GM12891 (cell line): ENCODE measurements around the gene RGS2.

ENCODE experiments used
- DNase-seq: peaks from one replicate; pipeline ENCODE4 v3.0.0; 2011; ENCODE audit warnings: low spot score; ENCODE audit not compliant: insufficient read length
- FAIRE-seq: peaks from 2 replicates; lab custom pipeline; 2011; peaks lifted over from hg19 to GRCh38; lab: Jason Lieb, UNC
- PAX5 ChIP-seq: IDR thresholded peaks from 2 replicates; pipeline ENCODE4 v1.6.1; 2011; ENCODE audit warnings: low read length, moderate library complexity, mild to moderate bottlenecking; ENCODE audit not compliant: insufficient read depth, severe bottlenecking
- POLR2A ChIP-seq: IDR thresholded peaks from 2 replicates; pipeline ENCODE4 v1.6.1; 2011; ENCODE audit warnings: low read depth, low read length, control low read depth
- POLR2AphosphoS5 ChIP-seq: IDR thresholded peaks from 2 replicates; pipeline ENCODE4 v1.6.1; 2011; ENCODE audit warnings: low read depth, low read length, control low read depth
- POU2F2 ChIP-seq: IDR thresholded peaks from 2 replicates; pipeline ENCODE4 v1.6.1; 2011; ENCODE audit warnings: low read depth, mild to moderate bottlenecking, control low read depth, low read length, moderate library complexity
- SPI1 ChIP-seq: IDR thresholded peaks from 2 replicates; pipeline ENCODE4 v1.6.1; 2011; ENCODE audit warnings: low read depth, low read length, control low read depth
- TAF1 ChIP-seq: IDR thresholded peaks from 2 replicates; pipeline ENCODE4 v1.6.1; 2011; ENCODE audit warnings: low read depth, low read length, control low read depth

Gene RGS2

GRCh38 chr1:192817246-192817645 lies 8.4 kb downstream of the RGS2 start:
- TF ChIP-seq TAF1 = no peak
- TF ChIP-seq SPI1 = no peak
- no peak for TF ChIP-seq POLR2A
- TF ChIP-seq PAX5 = no peak
- no peak for TF ChIP-seq POLR2AphosphoS5
- no peak for TF ChIP-seq POU2F2
- DNase-seq = no peak
- no peak for FAIRE-seq

- no peak for DNase-seq
- no peak for TF ChIP-seq POLR2AphosphoS5
- TF ChIP-seq TAF1 = no peak
- no peak for TF ChIP-seq POLR2A
- no peak for TF ChIP-seq SPI1
- no peak for TF ChIP-seq POU2F2
- TF ChIP-seq PAX5 = no peak
- no peak for FAIRE-seq
These were observed 12.5 kb downstream of the RGS2 start for GRCh38 chr1:192821296-192821695.

DNA sequence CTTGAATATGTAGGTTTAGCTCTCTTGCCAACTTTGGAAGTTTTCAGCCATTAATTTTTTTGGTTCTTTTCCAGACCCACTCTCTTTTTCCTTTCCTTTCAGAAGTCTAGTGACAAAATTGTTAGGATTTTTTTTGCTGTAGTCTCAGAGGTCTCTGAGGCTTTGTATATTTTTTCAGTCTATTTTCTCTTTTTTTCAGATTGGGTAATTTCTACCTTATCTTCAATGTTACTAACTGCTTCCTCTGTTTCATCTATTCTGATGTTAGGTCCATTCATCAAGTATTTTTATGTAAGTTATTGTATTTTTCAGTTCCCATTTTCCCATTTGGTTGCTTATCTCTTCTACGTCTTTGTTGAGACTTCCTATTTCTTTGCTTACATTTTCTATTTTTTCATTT lies 15.7 kb downstream of the RGS2 start:
- no peak for FAIRE-seq
- TF ChIP-seq TAF1 = no peak
- TF ChIP-seq POLR2A = no peak
- TF ChIP-seq PAX5 = no peak
- TF ChIP-seq SPI1 = no peak
- TF ChIP-seq POU2F2 = no peak
- no peak for DNase-seq

DNA sequence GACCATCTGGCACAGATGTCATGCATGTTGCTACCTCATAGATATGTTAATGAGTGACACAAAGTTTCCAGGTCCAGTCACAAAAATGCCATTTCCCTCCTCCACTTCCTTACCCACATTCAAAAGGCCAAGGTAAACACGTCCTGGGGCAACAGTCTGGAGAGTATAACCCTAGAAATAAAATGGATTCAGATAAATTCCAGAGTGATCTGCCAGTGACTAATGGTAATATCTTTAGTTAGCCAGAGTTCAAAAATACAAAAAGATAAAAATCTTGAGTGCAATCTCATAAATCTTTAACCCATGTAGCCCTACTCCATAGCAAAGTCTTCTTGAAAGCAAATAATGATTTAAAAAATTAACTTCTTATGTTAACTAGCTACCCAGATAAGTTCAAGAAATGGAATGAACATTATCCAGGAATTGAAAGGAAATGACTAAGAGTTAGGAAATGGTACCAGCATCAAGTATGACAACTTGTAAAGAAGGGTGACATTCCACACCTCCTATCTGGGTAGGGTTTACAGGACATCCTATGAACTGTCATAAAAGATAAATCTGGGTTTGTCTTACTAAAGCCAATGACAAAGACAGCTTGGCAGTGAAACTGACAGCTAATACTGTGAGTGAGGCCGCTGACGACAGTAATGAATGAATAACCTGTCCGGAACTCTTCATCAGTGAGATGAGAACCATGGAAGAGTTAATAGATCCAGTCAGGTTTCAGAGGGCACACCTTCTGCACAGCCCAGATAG lies 18.1 kb downstream of the RGS2 start:
- TF ChIP-seq POLR2AphosphoS5 (no peak), POU2F2 (no peak), SPI1 (no peak), POLR2A (no peak), PAX5 (no peak), TAF1 (no peak)
- FAIRE-seq (no peak), DNase-seq (no peak)

DNA sequence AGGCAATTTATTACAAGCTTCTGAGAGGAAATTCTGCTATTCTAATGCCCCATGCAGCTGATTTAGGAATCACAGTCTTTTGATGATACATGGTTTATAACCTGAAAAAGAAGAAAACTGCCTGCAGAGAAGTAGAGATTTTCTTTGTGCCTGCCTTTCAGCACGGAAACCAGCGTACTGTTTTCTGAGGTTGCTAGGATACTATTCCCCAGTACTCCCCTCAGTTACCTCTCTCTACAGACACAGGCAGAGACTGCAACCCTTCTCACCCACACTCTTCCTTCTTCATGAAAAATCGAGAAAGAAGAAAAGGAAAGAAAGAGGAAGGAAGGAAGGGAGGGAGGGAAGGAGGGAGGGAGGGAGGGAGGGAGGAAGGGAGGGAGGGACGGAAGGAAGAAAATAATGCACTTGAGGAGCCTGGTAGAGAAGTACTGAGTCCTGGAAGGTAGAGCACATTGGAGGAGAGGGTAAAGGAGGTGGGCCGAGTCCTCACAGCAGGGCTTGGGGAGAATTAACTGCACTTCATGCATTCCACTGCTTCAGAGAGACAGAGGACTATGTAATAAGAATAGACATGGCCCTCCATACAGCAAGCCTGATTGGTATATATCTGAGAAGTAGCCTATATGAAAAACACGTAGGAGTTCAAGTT lies 21.9 kb downstream of the RGS2 start:
- TF ChIP-seq SPI1 (no peak), POLR2A (no peak), TAF1 (no peak), PAX5 (no peak), POU2F2 (no peak), POLR2AphosphoS5 (no peak)
- DNase-seq (no peak), FAIRE-seq (no peak)

DNA sequence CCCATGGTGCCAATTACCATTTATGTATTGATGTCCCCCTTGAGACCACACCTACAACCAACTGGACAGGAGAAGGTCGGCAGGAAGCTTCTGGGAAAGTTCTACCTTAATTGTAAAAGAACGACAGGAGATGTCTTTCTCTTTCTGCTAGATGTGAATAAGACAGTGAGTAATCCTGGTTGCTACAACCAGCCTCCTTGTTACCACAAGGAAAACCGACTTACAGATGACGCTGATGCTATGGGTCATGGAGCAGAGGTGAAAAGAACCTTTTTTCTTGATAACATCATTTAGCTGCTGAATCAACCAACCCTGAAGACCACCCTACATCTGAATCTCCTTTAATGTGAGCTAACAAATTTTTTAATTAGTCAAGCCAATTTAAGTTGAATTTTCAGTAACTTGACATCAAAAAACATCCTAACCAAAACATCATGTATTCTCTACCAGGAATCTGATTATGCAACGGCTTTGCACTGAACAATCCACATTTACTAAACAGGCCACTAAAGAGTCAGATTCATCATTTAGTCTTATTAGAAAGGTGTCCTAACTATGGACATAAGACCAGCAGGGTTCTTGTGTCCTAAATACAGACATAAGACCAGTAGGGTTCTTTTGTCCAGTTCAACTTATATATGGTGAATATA lies 23.0 kb downstream of the RGS2 start:
- FAIRE-seq (no peak), DNase-seq (no peak)

GRCh38 chr1:192832492-192832891 lies 23.7 kb downstream of the RGS2 start:
- TF ChIP-seq POLR2A (no peak), TAF1 (no peak), PAX5 (no peak), SPI1 (no peak), POU2F2 (no peak), POLR2AphosphoS5 (no peak)
- no peak for FAIRE-seq
- no peak for DNase-seq

More for the DNA sequence above, 23.0 kb downstream of the RGS2 start:
- TF ChIP-seq POU2F2 (no peak), TAF1 (no peak), POLR2AphosphoS5 (no peak), POLR2A (no peak), PAX5 (no peak), SPI1 (no peak)

- no peak for FAIRE-seq
- TF ChIP-seq PAX5 (no peak), TAF1 (no peak), POLR2AphosphoS5 (no peak), POU2F2 (no peak), SPI1 (no peak), POLR2A (no peak)
- no peak for DNase-seq
These were observed 26.3 kb downstream of the RGS2 start for GRCh38 chr1:192835116-192835515.

DNA sequence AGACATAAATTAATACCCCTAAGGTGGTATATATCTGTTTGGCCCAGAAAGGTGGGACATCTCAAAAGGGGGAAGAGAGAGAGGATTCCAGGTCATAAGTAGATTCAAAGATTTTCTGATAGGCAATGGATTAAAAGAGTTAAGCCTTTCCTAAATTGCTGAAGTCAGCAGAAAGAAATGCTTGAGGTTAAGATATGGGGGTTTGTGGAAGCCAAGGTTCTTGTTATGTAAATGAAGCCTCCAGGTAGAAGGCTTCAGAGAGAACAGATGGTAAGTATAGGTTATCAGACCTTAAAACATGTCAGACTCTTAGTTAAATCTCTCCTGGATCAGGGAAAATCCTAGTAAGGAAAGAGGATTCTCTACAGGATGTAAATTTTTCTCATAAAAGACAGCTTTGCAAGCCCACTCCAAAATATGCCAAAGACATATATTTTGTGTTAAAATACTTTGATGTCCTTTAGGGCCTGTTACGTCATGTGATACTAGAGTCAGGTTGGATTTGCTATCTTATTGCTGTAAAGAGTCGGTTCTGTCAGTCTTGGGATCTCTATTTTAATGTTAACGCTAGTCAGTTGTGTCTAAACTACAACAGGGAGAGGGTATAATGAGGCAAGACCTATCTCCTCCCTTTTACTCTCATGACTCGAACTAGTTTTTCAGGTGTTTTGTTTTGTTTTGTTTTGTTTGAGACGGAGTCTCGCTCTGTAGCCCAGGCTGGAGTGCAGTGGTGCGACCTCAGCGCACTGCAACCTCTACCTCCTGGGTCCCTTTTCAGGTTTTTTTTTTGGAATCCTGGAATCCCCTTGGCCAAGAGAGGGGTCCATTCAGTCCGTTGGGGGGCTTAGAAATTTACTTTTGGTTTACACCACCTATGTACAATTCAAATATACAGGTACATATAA lies 30.6 kb downstream of the RGS2 start:
- DNase-seq (no peak), FAIRE-seq (no peak)

More for the DNA sequence above, 30.6 kb downstream of the RGS2 start:
- TF ChIP-seq POLR2AphosphoS5 (no peak), PAX5 (no peak), SPI1 (no peak), POU2F2 (no peak), TAF1 (no peak), POLR2A (no peak)
